BLaER1 treated with 17β-estradiol and CSF1 and Interleukin-3, amounts not matched to agents 10 nM and 100 nM (cell line): ENCODE results near the gene LRRN4CL.
"Not testable (repeated sequence)": the region's sequence is repeated elsewhere in the genome, so short reads cannot be mapped to it uniquely, and the experiment has no call there.

Source experiments
- H3K27ac ChIP-seq, 11 experiments: shearing (Covaris generic); formaldehyde crosslinking; 2 replicates each; pipeline ENCODE4 v1.8.1; 2022
- H3K27me3 ChIP-seq, 11 experiments: shearing (Covaris generic); formaldehyde crosslinking; 2 replicates each; pipeline ENCODE4 v1.8.1; 2022
- H3K36me3 ChIP-seq, 11 experiments: shearing (Covaris generic); formaldehyde crosslinking; 2 replicates each; pipeline ENCODE4 v1.8.1; 2022
- H3K4me1 ChIP-seq, 10 experiments: shearing (Covaris generic); formaldehyde crosslinking; 2 replicates each; pipeline ENCODE4 v1.8.1; 2022
- H3K4me2 ChIP-seq, 11 experiments: shearing (Covaris generic); formaldehyde crosslinking; 2 replicates each; pipeline ENCODE4 v1.8.1; 2022
- H3K4me3 ChIP-seq, 10 experiments: shearing (Covaris generic); formaldehyde crosslinking; 2 replicates each; pipeline ENCODE4 v1.8.1; 2022
- H3K9ac ChIP-seq, 11 experiments: shearing (Covaris generic); formaldehyde crosslinking; 2 replicates each; pipeline ENCODE4 v1.8.1; 2022
- H3K9me3 ChIP-seq, 11 experiments: shearing (Covaris generic); formaldehyde crosslinking; replicated peaks in 1 of 11; 2 replicates each; pipeline ENCODE4 v1.8.1; 2022
- H4K20me1 ChIP-seq, 11 experiments: shearing (Covaris generic); formaldehyde crosslinking; 2 replicates each; pipeline ENCODE4 v1.8.1; 2022
- Cebpa-rat ChIP-seq, 11 experiments: shearing (Covaris generic); IDR thresholded peaks; 2 replicates each; pipeline ENCODE4 v1.8.1; 2022

The LRRN4CL gene

DNA sequence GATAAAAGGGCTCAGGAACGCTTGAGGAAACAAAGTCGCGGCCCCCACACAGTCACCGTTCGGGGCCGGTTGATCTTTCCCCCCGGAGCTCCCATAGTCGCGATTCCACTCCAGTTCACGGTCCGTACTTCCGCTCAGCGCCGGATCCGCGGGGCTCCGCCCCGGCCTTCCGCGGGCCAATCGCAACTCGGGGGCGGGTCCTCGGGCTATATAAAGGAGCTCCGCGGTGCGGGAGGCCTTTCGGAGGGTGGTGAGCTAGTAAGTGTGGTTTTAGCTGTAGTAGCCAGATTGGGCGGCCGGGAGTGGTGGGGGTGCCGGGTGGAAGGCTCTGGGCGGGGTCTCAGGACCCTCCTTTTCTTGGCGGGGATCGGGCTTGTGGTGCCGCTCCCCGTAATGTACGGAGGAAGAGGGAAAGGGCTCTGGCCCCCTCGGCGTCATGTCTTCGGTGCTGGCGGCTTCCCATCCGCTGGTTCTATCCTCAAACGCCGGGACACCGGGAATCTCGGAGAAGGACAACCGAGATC, 24.2 kb downstream of the LRRN4CL start, which contains the start of the genes C11orf98 and CSKMT:
Gene C11orf98, minus strand, starts transcription at position 136 of the 524 bp plus-strand sequence. Its CDS starts 41 bp downstream, at position 95.
Gene CSKMT, plus strand, starts transcription at position 238 of the 524 bp plus-strand sequence. CDS start 568 bp downstream, outside the sequence.
- H3K27ac ChIP-seq: peak within 1 kb of the TSS; percentile 63 to 94 (median 87)
- no peaks in the 10 kb centered on the region for H3K9me3 ChIP-seq
- H3K4me3 ChIP-seq: peak within 1 kb of the TSS; percentile 68 to 94 (median 83)
- TF ChIP-seq Cebpa-rat (IDR thresholded peaks at IDR 0.05): no peak
- H4K20me1 ChIP-seq: peaks cover 0 to 52% (median 27%) of the 10 kb centered on the region in 11 experiments; a peak in 19 of 22 replicates
- no peaks in the 10 kb centered on the region for H3K27me3 ChIP-seq
- H3K36me3 ChIP-seq: peaks cover 28 to 66% (median 54%) of the 10 kb centered on the region in 11 experiments
- H3K4me1 ChIP-seq: peaks cover 36 to 62% (median 59%) of the 10 kb centered on the region in 10 experiments
- H3K4me2 ChIP-seq: peak within 1 kb of the TSS; percentile 96 to 100 (median 98)
- peak within 1 kb of the TSS; percentile 83 to 98 (median 90) for H3K9ac ChIP-seq

DNA sequence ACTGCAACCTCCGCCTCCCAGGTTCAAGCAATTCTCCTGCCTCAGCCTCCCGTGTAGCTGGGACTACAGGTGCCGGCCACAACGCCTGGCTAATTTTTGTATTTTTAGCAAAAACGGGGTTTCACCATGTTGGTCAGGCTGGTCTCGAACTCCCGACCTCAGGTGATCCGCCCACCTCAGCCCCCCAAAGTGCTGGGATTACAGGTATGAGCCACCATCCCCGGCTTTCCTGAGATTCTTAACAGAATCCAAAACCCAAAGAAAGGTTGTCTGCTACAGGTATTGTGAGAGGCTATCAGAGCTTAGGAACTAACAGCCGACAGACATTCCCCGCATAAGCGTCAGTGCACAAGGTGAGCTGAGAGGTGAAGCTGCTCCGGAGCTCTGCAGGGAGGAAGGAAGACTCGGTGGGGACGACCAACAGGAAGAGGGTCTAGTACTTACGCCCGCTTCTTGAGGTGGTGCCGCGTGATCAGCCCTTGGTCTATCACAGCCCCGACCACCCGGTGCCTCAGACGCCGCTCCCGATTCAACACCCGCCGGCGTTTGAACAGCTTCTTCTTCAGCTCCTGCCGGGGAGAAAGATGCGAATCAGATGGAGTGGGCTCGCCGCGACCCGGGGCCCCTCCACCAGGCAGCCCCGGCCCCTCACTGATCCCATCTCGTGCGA, 24.8 kb downstream of the LRRN4CL start:
- no peak for TF ChIP-seq Cebpa-rat (IDR thresholded peaks at IDR 0.05)
- Histone ChIP-seq H3K36me3 (peaks cover 26 to 66% (median 54%) of the 10 kb centered on the region in 11 experiments), H3K4me3 (peak overlapping the region; percentile 68 to 94 (median 83)), H3K27ac (peak overlapping the region; percentile 63 to 94 (median 87)), H3K9ac (peak overlapping the region; percentile 83 to 98 (median 90)), H3K9me3 (no peaks in the 10 kb centered on the region), H3K4me2 (peak overlapping the region; percentile 57 to 100 (median 77)), H3K4me1 (peaks cover 30 to 56% (median 53%) of the 10 kb centered on the region in 10 experiments), H4K20me1 (peaks cover 0 to 46% (median 27%) of the 10 kb centered on the region in 11 experiments; a peak in 19 of 22 replicates), H3K27me3 (no peaks in the 10 kb centered on the region)

DNA sequence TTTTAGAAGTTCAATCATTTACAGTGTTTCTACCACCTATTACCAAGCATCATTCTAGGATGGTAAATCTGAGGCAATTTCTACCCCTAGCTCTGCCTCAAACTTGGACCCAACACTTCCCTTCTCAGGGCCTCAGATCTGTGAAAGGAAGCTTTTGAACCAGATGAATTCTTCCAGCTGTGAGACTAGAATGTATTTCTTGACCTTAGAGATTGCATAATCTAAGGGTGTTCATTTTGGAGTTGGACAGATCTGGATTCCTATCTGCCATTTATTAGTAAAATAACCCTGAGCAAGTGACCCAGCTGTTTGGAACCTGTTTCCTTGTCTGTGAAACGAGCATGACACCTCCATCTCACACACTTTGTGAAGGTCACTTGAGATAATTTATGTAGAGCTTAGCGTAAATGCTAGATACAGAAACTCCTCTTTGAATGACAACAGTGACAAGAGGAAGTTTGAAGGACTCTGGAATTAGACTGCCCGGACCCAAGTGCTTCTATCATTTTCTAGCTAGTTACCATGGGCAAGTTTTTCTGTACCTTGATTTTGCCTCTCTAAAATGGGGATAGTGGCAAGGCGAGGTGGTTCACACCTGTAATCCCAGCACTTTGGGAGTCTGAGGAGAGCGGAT, 32.4 kb downstream of the LRRN4CL start:
- H3K9me3 ChIP-seq: no peaks in the 10 kb centered on the region
- peaks cover 0 to 8% (median 0%) of the 10 kb centered on the region in 11 experiments; a peak in 3 of 22 replicates for H4K20me1 ChIP-seq
- peaks cover 6 to 14% (median 13%) of the 10 kb centered on the region in 10 experiments for H3K4me1 ChIP-seq
- TF ChIP-seq Cebpa-rat (IDR thresholded peaks at IDR 0.05): 0 out of 22 replicates have a peak, but pooled peaks of 1 of the 11 experiments have one; percentile 15
- H3K27me3 ChIP-seq: no peaks in the 10 kb centered on the region
- no peak overlapping the region for H3K9ac ChIP-seq
- H3K4me2 ChIP-seq: no peak overlapping the region
- no peak overlapping the region for H3K4me3 ChIP-seq
- H3K36me3 ChIP-seq: peaks cover 0 to 17% (median 15%) of the 10 kb centered on the region in 11 experiments; a peak in 18 of 22 replicates
- H3K27ac ChIP-seq: no peak overlapping the region

DNA sequence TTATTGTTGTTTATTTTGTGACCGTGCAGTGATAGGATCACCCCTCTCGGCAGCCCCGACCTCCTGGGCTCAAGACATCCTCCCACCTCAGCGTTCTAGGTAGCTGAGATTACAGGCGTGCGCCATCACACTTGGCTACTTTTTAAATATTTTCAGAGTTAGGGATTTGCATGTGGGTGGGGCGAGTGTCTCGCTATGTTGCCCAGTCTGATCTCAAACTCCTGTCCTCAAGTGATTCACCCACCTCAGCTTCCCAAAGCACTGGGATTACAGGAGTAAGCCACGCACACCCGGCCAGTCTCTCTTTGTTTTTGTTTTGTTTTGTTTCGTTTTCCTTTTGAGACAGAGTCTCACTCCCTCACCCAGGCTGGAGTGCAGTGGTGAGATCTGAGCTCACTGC, 35.0 kb downstream of the LRRN4CL start:
- Histone ChIP-seq H3K27ac (peak overlapping the region in 8 of 11 experiments; percentile 17 to 93 (median 86); a peak in 12 of 22 replicates), H3K36me3 (peaks cover 6 to 24% (median 14%) of the 10 kb centered on the region in 11 experiments), H4K20me1 (peaks cover 0 to 19% (median 6%) of the 10 kb centered on the region in 11 experiments; a peak in 7 of 22 replicates), H3K4me3 (no peak overlapping the region), H3K9me3 (no peaks in the 10 kb centered on the region), H3K4me2 (peak overlapping the region in 10 of 11 experiments; percentile 51 to 98 (median 92); a peak in 15 of 22 replicates), H3K9ac (peak overlapping the region in 5 of 11 experiments; percentile 0 to 97 (median 31); a peak in 3 of 22 replicates), H3K27me3 (no peaks in the 10 kb centered on the region), H3K4me1 (peaks cover 23 to 30% (median 26%) of the 10 kb centered on the region in 10 experiments)
- no peak for TF ChIP-seq Cebpa-rat (IDR thresholded peaks at IDR 0.05)

DNA sequence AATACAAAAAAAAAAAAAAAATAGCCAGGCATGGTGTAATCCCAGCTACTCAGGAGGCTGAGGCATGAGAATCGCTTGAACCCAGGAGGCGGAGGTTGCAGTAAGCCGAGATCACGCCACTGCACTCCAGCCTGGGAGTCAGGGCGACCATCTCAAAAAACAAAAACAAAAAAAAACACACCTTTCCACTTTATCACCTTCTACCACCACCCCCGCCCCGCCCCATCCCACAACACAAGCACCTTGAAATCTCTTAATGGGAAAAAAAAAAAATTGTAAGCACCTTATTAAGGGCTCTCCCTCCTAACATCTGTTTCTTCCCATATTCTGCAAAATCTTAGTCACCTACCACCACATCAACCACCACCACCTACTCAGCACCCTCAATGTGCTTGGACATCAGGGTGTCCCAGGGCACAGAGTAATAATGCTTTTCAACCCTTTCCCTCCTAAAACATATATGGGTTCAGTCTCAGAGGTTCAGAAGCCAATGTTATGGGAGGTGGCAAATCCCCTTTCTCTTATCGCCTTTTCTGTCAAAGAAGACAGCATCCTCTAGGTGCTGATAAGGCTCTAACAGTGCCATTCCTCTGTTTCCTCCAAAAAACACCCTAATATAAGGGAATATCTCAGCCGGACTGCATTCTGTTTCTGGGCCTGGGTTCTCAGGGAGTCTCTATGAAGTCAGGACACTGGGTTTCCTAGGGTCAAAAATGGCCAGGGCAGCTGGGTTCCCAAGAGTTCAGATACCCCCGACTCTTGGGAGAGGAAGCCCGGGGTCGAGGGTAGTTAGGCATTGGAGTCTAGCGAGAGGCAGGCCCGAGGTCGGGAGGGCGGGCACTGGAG, 36.9 kb downstream of the LRRN4CL start:
- H3K4me1 ChIP-seq: peaks cover 29 to 45% (median 38%) of the 10 kb centered on the region in 10 experiments
- H4K20me1 ChIP-seq: peaks cover 0 to 37% (median 22%) of the 10 kb centered on the region in 11 experiments; a peak in 18 of 22 replicates
- TF ChIP-seq Cebpa-rat (IDR thresholded peaks at IDR 0.05): no peak
- H3K27ac ChIP-seq: peak overlapping the region; percentile 81 to 96 (median 92)
- peak overlapping the region; percentile 85 to 98 (median 93) for H3K4me2 ChIP-seq
- peak overlapping the region; percentile 92 to 99 (median 96) for H3K9ac ChIP-seq
- H3K4me3 ChIP-seq: peak overlapping the region; percentile 72 to 97 (median 91)
- peaks cover 25 to 43% (median 33%) of the 10 kb centered on the region in 11 experiments for H3K36me3 ChIP-seq
- H3K9me3 ChIP-seq: no peaks in the 10 kb centered on the region
- no peaks in the 10 kb centered on the region for H3K27me3 ChIP-seq

DNA sequence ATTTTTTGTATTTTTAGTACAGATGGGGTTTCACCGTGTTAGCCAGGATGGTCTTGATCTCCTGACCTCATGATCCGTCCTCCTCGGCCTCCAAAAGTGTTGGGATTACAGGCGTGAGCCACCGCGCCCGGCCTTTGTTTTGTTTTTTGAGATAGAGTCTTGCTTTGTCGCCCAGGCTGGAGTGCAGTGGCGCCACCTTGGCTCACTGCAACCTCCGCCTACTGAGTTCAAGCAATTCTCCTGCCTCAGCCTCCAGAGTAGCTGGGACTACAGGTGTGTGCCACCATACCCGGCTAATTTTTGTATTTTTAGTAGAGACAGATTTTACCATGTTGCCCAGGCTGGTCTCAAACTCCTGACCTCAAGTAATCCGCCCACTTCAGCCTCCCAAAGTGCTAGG, 39.0 kb downstream of the LRRN4CL start:
- 0 out of 22 replicates have a peak overlapping the region, but pooled peaks of 4 of the 11 experiments have one; percentile 4 to 92 (median 31) for H3K9ac ChIP-seq
- H4K20me1 ChIP-seq: peaks cover 5 to 49% (median 30%) of the 10 kb centered on the region in 11 experiments; a peak in 18 of 22 replicates
- H3K36me3 ChIP-seq: peaks cover 26 to 48% (median 35%) of the 10 kb centered on the region in 11 experiments
- not testable (repeated sequence) for H3K9me3 ChIP-seq, H3K27me3 ChIP-seq, H3K4me3 ChIP-seq, H3K27ac ChIP-seq, H3K4me2 ChIP-seq
- H3K4me1 ChIP-seq: peaks cover 41 to 56% (median 49%) of the 10 kb centered on the region in 10 experiments

DNA sequence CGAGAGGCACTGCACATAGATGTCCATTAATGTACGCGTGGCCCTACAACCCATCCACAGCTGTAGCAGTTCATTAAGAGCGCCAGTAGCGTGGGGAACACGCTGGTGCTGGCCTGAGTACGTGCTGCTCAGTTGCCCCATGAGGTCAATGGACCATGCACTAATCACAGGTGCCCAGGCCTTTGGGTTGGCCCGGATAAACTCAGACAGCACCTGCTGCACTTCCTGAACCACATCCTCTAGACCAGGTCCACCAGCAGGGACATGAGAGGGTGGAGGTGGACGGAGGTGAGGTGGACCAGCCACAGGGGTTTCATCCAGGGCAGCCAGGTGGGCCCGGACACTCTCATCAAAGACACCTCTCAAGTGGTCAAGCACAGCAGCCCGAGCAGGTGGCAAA, 39.8 kb downstream of the LRRN4CL start:
- TF ChIP-seq Cebpa-rat (IDR thresholded peaks at IDR 0.05): no peak
- Histone ChIP-seq H3K4me1 (peaks cover 47 to 62% (median 54%) of the 10 kb centered on the region in 10 experiments), H3K9ac (peak overlapping the region in 5 of 11 experiments; percentile 2 to 51 (median 27); a peak in 4 of 22 replicates), H3K36me3 (peaks cover 28 to 55% (median 41%) of the 10 kb centered on the region in 11 experiments), H3K9me3 (no peaks in the 10 kb centered on the region), H3K4me2 (no peak overlapping the region), H4K20me1 (peaks cover 8 to 57% (median 35%) of the 10 kb centered on the region in 11 experiments; a peak in 19 of 22 replicates), H3K27ac (no peak overlapping the region; a peak in 1 of 22 replicates), H3K27me3 (no peaks in the 10 kb centered on the region), H3K4me3 (no peak overlapping the region)

DNA sequence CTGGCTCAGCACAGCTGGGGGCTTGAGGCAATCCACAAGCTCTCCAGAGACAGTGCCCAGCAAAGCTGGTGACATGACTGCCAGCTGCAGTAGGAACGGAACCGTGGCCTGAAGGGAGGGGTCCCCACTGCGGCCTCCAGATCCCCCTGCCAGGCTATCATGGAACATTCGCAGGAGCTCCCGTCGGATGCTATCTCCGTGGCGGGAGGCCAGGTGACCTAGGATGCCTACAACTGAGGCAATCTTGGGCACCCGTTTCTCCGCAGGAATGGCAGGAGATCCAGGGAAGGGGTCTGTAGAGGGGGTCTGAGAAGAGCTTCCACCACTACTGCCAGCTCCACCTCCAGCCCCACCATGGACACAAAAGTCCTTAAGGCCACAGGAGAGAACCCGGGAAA, 40.4 kb downstream of the LRRN4CL start:
- TF ChIP-seq Cebpa-rat (IDR thresholded peaks at IDR 0.05): no peak
- no peaks in the 10 kb centered on the region for H3K27me3 ChIP-seq
- no peak overlapping the region for H3K4me3 ChIP-seq
- peak overlapping the region in 1 of 11 experiments; percentile 7; a peak in 1 of 22 replicates for H3K27ac ChIP-seq
- H3K4me2 ChIP-seq: no peak overlapping the region
- H3K9me3 ChIP-seq: no peaks in the 10 kb centered on the region
- peaks cover 34 to 60% (median 46%) of the 10 kb centered on the region in 11 experiments for H3K36me3 ChIP-seq
- peak overlapping the region in 7 of 11 experiments; percentile 2 to 51 (median 39); a peak in 7 of 22 replicates for H3K9ac ChIP-seq
- peaks cover 44 to 61% (median 52%) of the 10 kb centered on the region in 10 experiments for H3K4me1 ChIP-seq
- peaks cover 11 to 62% (median 38%) of the 10 kb centered on the region in 11 experiments; a peak in 19 of 22 replicates for H4K20me1 ChIP-seq
